ENCODE data around the gene C2CD3.

- TF ChIP-seq CTCF (IDR thresholded peaks at IDR 0.05): no peak
- no peak for TF ChIP-seq POLR2A (IDR thresholded peaks at IDR 0.05)
Observed at GRCh38 chr11:74171630-74171968, 797 bp upstream of the C2CD3 start.
